K562 (cell line): ENCODE data around the gene RELA.

Experiments
- U2AF1 ChIP-seq: fragments of 200-400 bp; formaldehyde crosslinking; optimal IDR thresholded peaks from 2 replicates; pipeline ENCODE3; 2017; ENCODE audit warnings: mild to moderate bottlenecking, low read depth, low read length, moderate library complexity
- ZNF431 ChIP-seq: sonication (generic); formaldehyde crosslinking; IDR thresholded peaks from 2 replicates; pipeline ENCODE4 v1.8.0; 2022; ENCODE audit warnings: mild to moderate bottlenecking, missing genetic modification reagents
- TF ChIP-seq, protein P1 (sequence below): fragments of 450-650 bp; IDR thresholded peaks from 2 replicates; pipeline ENCODE4 v1.6.1; 2017; ENCODE audit warnings: mild to moderate bottlenecking, moderate library complexity
- TF ChIP-seq, protein P2 (sequence below), 3 experiments: IDR thresholded peaks in 2 of 3; conservative IDR thresholded peaks in 1 of 3; 2 replicates each; pipeline ENCODE4 v1.5.1; 2011 to 2012; ENCODE audit warnings: low read length in 3 of 3, mild to moderate bottlenecking in 3 of 3, control low read depth in 2 of 3, improper control_type of control experiment in 1 of 3, inconsistent platforms in 1 of 3, low read depth in 1 of 3, mixed read lengths in 1 of 3, moderate library complexity in 1 of 3; ENCODE audit not compliant: insufficient read depth in 2 of 3

DNA sequence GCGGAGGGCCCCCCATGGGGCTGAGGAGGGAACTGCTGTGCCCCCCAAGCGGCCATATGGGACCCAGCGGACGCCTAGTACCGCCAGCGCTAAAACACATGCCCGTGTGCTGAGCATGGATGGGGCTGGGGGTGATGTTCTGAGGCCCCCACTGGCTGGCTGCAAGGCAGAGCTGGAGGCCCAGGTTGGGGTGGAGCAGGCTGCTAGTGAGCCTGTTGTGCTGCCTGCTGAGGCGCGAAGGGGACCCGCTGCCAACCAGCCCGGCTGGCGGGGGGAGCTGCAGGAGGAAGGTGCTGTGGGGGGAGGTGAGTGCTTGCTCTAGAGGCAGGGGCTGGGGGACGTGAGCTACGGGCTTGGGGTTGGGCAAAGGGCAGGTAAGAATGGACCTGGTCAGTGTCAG is 44.0 kb downstream of the RELA start:
- TF ChIP-seq, protein P1, sequence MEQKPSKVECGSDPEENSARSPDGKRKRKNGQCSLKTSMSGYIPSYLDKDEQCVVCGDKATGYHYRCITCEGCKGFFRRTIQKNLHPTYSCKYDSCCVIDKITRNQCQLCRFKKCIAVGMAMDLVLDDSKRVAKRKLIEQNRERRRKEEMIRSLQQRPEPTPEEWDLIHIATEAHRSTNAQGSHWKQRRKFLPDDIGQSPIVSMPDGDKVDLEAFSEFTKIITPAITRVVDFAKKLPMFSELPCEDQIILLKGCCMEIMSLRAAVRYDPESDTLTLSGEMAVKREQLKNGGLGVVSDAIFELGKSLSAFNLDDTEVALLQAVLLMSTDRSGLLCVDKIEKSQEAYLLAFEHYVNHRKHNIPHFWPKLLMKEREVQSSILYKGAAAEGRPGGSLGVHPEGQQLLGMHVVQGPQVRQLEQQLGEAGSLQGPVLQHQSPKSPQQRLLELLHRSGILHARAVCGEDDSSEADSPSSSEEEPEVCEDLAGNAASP: no peak
- TF ChIP-seq ZNF431 (CRISPR knock-in tag) (no peak), U2AF1 (no peak)
- TF ChIP-seq, protein P2, sequence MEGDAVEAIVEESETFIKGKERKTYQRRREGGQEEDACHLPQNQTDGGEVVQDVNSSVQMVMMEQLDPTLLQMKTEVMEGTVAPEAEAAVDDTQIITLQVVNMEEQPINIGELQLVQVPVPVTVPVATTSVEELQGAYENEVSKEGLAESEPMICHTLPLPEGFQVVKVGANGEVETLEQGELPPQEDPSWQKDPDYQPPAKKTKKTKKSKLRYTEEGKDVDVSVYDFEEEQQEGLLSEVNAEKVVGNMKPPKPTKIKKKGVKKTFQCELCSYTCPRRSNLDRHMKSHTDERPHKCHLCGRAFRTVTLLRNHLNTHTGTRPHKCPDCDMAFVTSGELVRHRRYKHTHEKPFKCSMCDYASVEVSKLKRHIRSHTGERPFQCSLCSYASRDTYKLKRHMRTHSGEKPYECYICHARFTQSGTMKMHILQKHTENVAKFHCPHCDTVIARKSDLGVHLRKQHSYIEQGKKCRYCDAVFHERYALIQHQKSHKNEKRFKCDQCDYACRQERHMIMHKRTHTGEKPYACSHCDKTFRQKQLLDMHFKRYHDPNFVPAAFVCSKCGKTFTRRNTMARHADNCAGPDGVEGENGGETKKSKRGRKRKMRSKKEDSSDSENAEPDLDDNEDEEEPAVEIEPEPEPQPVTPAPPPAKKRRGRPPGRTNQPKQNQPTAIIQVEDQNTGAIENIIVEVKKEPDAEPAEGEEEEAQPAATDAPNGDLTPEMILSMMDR (IDR thresholded peaks at IDR 0.05 in 2 of 3, conservative IDR thresholded peaks at IDR 0.05 in 1 of 3; ENCODE audit: insufficient read depth in 2 of 3, low read depth in 1 of 3, low read length in 3 of 3): no peak
